Astrocyte (in vitro differentiated cells and primary cell): ENCODE results near the gene INKA2. TPM values are rescaled to one million over a fixed set of nuclear protein-coding genes. Genes with fewer than 3 reads are reported as not detected.
A peak's percentile ranks its signal among the peaks of the same experiment; 100 is the strongest.

Source experiments
- DNase-seq: peaks from one replicate; pipeline ENCODE4 v3.0.0-alpha.2; 2010; ENCODE audit warnings: low read depth
- FAIRE-seq: peaks from 2 replicates; lab custom pipeline; 2011; peaks lifted over from hg19 to GRCh38; lab: Jason Lieb, UNC
- H2AFZ ChIP-seq: 2 replicates; pipeline ENCODE4 v1.6.0; 2012; ENCODE audit warnings: low read depth, low read length, inconsistent platforms
- H3K27ac ChIP-seq: 2 replicates; pipeline ENCODE4 v1.5.1; 2011; ENCODE audit warnings: low read depth, low read length, inconsistent platforms
- H3K27me3 ChIP-seq: 2 replicates; pipeline ENCODE4 v1.6.0; 2011; ENCODE audit warnings: low read length, inconsistent platforms; ENCODE audit not compliant: insufficient read depth
- H3K36me3 ChIP-seq: 2 replicates; pipeline ENCODE4 v1.5.1; 2011; ENCODE audit warnings: low read length, inconsistent platforms; ENCODE audit not compliant: insufficient read depth
- H3K4me1 ChIP-seq: 2 replicates; pipeline ENCODE4 v1.5.1; 2011; ENCODE audit warnings: low read length, inconsistent platforms; ENCODE audit not compliant: insufficient read depth
- H3K4me2 ChIP-seq: 2 replicates; pipeline ENCODE4 v1.6.0; 2012; ENCODE audit warnings: low read length, inconsistent platforms
- H3K4me3 ChIP-seq: 2 replicates; pipeline ENCODE4 v1.5.1; 2011; ENCODE audit warnings: low read depth, mild to moderate bottlenecking, low read length, inconsistent platforms; ENCODE audit not compliant: insufficient read depth
- H3K79me2 ChIP-seq: 2 replicates; pipeline ENCODE4 v1.6.0; 2012; ENCODE audit warnings: mild to moderate bottlenecking, low read length, inconsistent platforms; ENCODE audit not compliant: insufficient read depth
- H3K9ac ChIP-seq: 2 replicates; pipeline ENCODE4 v1.6.0; 2012; ENCODE audit warnings: mild to moderate bottlenecking, low read length, inconsistent platforms
- H3K9me3 ChIP-seq: 2 replicates; pipeline ENCODE4 v1.5.1; 2012; ENCODE audit warnings: low read depth, mild to moderate bottlenecking, low read length, inconsistent platforms; ENCODE audit not compliant: insufficient read depth
- H4K20me1 ChIP-seq: 2 replicates; pipeline ENCODE4 v1.6.0; 2012; ENCODE audit warnings: low read length, inconsistent platforms; ENCODE audit not compliant: insufficient read depth
- H3K27ac Mint-ChIP-seq: one replicate; pipeline ENCODE4 v1.8.0; 2021; ENCODE audit warnings: mild to moderate bottlenecking, mixed read lengths; ENCODE audit not compliant: unreplicated experiment
- H3K27me3 Mint-ChIP-seq: one replicate; pipeline ENCODE4 v1.8.0; 2021; ENCODE audit warnings: low read depth, mixed read lengths; ENCODE audit not compliant: unreplicated experiment
- H3K36me3 Mint-ChIP-seq: one replicate; pipeline ENCODE4 v1.8.0; 2021; ENCODE audit warnings: low read depth, mixed read lengths; ENCODE audit not compliant: unreplicated experiment
- H3K4me1 Mint-ChIP-seq: one replicate; pipeline ENCODE4 v1.8.0; 2021; ENCODE audit warnings: low read depth, mixed read lengths; ENCODE audit not compliant: unreplicated experiment
- H3K4me3 Mint-ChIP-seq: one replicate; pipeline ENCODE4 v1.8.0; 2021; ENCODE audit warnings: mild to moderate bottlenecking, moderate library complexity, mixed read lengths; ENCODE audit not compliant: unreplicated experiment
- H3K9me3 Mint-ChIP-seq: one replicate; pipeline ENCODE4 v1.8.0; 2021; ENCODE audit warnings: mild to moderate bottlenecking, mixed read lengths; ENCODE audit not compliant: unreplicated experiment
- EZH2 ChIP-seq: IDR thresholded peaks from 2 replicates; pipeline ENCODE4 v1.6.1; 2012; ENCODE audit warnings: mild to moderate bottlenecking, low read length, inconsistent platforms; ENCODE audit not compliant: insufficient read depth
- total RNA-seq: library from RNA; stranded (reverse); gene quantifications from 2 replicates; pipeline ENCODE4 v1.2.1, GENCODE V29; 2021
- TF ChIP-seq, protein P1 (sequence below): IDR thresholded peaks from 2 replicates; pipeline ENCODE4 v1.5.1; 2011; ENCODE audit warnings: low read depth, mild to moderate bottlenecking, inconsistent platforms, low read length, moderate library complexity; ENCODE audit not compliant: insufficient read depth

Gene INKA2
- total RNA-seq, 1 donor from 2014 or later, result 12.6 TPM

DNA sequence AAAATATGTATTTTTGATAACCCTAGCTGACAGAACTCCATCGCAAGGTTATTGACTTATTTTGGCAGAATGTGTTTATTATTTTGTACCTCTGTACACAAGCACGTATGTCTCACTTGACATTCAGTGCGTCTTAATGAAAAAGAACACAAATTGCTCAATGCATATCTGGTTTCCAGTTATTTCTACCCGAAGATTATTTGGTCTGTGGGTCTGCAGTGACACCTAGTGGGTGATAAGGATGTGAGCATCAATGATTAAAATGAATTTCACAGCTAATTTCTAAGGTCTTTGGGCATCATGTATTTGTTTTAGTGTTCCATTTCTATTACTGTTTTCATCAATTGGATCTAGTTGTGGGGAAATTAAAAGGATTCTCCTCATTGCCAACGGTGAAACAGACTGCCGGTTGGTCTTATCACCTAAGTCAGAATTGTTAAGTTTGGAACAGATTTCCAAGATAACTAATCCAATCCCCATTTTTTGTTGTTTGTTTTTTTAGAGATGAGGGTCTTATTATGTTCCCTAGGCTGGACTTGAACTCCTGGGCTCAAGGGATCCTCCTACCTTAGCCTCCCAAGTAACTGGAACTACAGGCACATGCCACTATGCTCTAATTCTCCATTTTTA lies 30.4 kb upstream of the INKA2 start:
- TF ChIP-seq, protein P1, sequence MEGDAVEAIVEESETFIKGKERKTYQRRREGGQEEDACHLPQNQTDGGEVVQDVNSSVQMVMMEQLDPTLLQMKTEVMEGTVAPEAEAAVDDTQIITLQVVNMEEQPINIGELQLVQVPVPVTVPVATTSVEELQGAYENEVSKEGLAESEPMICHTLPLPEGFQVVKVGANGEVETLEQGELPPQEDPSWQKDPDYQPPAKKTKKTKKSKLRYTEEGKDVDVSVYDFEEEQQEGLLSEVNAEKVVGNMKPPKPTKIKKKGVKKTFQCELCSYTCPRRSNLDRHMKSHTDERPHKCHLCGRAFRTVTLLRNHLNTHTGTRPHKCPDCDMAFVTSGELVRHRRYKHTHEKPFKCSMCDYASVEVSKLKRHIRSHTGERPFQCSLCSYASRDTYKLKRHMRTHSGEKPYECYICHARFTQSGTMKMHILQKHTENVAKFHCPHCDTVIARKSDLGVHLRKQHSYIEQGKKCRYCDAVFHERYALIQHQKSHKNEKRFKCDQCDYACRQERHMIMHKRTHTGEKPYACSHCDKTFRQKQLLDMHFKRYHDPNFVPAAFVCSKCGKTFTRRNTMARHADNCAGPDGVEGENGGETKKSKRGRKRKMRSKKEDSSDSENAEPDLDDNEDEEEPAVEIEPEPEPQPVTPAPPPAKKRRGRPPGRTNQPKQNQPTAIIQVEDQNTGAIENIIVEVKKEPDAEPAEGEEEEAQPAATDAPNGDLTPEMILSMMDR, result peak; percentile 93
- TF ChIP-seq EZH2, result no peak
- H3K4me3 ChIP-seq, result no peak overlapping the region
- Mint-ChIP-seq H3K36me3 (no peaks in the 10 kb centered on the region), H3K4me1 (peaks cover 8% of the 10 kb centered on the region), H3K27me3 (no peaks in the 10 kb centered on the region), H3K27ac (peak overlapping the region; percentile 11), H3K9me3 (no peaks in the 10 kb centered on the region), H3K4me3 (no peak overlapping the region)
- no peaks in the 10 kb centered on the region for H3K9me3 ChIP-seq
- H3K27ac ChIP-seq, result no peak overlapping the region
- no peaks in the 10 kb centered on the region for H3K27me3 ChIP-seq
- no peaks in the 10 kb centered on the region for H3K4me1 ChIP-seq
- H3K79me2 ChIP-seq, result peaks cover 3% of the 10 kb centered on the region
- no peak overlapping the region for H3K9ac ChIP-seq
- peaks cover 11% of the 10 kb centered on the region for H4K20me1 ChIP-seq
- peak; percentile 70 for FAIRE-seq
- no peak overlapping the region for H3K4me2 ChIP-seq
- H3K36me3 ChIP-seq, result peaks cover 13% of the 10 kb centered on the region
- DNase-seq, result peak; percentile 43
- H2AFZ ChIP-seq, result no peak overlapping the region

DNA sequence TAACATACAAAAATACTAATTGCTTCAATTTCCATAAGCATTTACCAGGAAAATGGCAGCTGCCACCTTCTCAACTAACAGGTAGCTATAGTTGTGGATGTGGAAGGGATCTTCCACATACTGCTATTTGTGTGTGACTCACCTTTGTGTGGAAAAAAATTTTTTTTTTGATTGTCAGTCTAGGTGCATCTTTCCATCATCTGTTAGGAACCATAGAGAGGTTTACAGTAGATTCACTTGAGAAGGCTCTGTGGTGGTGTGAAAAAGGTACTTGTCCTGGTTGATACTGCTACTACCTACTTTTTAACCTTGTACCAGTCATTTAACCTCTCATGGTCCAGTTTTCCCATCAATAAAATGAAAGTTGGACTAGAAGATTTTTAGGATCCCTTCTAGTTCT lies 29.4 kb upstream of the INKA2 start:
- Histone ChIP-seq H3K36me3 (peaks cover 18% of the 10 kb centered on the region), H3K9me3 (no peaks in the 10 kb centered on the region), H3K4me1 (no peaks in the 10 kb centered on the region), H3K9ac (no peak overlapping the region), H3K27ac (no peak overlapping the region), H3K79me2 (peaks cover 3% of the 10 kb centered on the region), H3K4me3 (no peak overlapping the region), H2AFZ (no peak overlapping the region), H3K4me2 (no peak overlapping the region), H4K20me1 (peaks cover 11% of the 10 kb centered on the region), H3K27me3 (no peaks in the 10 kb centered on the region)
- Mint-ChIP-seq H3K36me3 (peaks cover 1% of the 10 kb centered on the region), H3K27ac (no peak overlapping the region), H3K9me3 (no peaks in the 10 kb centered on the region), H3K4me3 (no peak overlapping the region), H3K27me3 (no peaks in the 10 kb centered on the region), H3K4me1 (peaks cover 8% of the 10 kb centered on the region)
- FAIRE-seq (no peak), DNase-seq (no peak)
- TF ChIP-seq, protein P1, result no peak
- TF ChIP-seq EZH2, result no peak

DNA sequence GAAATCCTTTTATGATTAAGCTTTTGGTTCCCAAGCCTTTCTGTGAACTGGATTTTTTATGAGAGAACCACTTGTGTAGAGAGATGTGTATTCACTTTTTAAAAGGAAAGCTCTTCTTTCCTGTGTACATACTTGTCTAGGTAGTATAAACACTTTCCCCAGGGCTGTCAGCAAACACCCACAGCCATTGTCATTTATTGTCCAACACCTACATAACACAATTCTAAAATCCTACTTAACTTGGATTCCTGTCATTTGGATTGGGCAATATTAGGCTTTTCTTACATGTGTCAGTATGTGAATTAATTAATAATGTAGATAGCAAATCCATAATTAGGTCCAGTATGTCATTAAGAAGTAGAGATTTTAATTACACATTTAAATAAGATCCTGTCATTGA lies 28.8 kb upstream of the INKA2 start:
- FAIRE-seq, result no peak
- no peaks in the 10 kb centered on the region for H3K27me3 ChIP-seq
- H4K20me1 ChIP-seq, result peaks cover 11% of the 10 kb centered on the region
- no peak overlapping the region for H3K4me3 Mint-ChIP-seq
- no peak overlapping the region for H3K4me2 ChIP-seq
- no peak overlapping the region for H3K4me3 ChIP-seq
- no peak for DNase-seq
- H3K4me1 ChIP-seq, result no peaks in the 10 kb centered on the region
- H3K9ac ChIP-seq, result no peak overlapping the region
- no peaks in the 10 kb centered on the region for H3K9me3 ChIP-seq
- no peaks in the 10 kb centered on the region for H3K9me3 Mint-ChIP-seq
- peaks cover 20% of the 10 kb centered on the region for H3K36me3 ChIP-seq
- H3K27me3 Mint-ChIP-seq, result no peaks in the 10 kb centered on the region
- no peak overlapping the region for H3K27ac Mint-ChIP-seq
- TF ChIP-seq, protein P1, result no peak
- no peak overlapping the region for H2AFZ ChIP-seq
- H3K36me3 Mint-ChIP-seq, result peaks cover 3% of the 10 kb centered on the region
- H3K27ac ChIP-seq, result no peak overlapping the region
- H3K79me2 ChIP-seq, result peaks cover 3% of the 10 kb centered on the region
- H3K4me1 Mint-ChIP-seq, result peaks cover 8% of the 10 kb centered on the region
